ENCODE measurements around the gene ADPRH. TPM values are rescaled to one million over a fixed set of nuclear protein-coding genes. Genes with fewer than 3 reads are reported as not detected.

Gene ADPRH
- total RNA-seq, 2 donors from 2014 or later: 2.3 to 2.9 TPM

DNA sequence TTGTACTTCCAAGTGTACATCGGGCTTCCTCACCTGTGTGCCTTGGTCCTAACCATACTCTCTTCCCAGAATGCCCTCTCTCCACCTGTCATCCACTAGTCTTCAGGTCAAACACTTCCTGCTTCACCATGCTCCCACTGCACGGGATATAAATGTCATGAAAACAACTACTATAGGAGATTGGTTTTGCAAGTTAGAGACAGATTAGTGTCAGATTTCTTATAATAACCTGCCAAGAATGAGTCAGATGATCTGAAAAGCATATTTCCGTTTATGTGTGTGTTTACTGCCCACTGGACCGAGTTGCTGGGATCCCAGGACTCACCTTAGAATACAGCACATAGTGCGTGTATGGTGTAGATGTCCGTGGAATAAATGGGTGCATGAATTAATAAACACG lies 39.8 kb downstream of the ADPRH start:
- intact Hi-C loops (cut with DNase I, micrococcal nuclease): no loop called here
- DNase-seq (no peak), ATAC-seq (no peak)

DNA sequence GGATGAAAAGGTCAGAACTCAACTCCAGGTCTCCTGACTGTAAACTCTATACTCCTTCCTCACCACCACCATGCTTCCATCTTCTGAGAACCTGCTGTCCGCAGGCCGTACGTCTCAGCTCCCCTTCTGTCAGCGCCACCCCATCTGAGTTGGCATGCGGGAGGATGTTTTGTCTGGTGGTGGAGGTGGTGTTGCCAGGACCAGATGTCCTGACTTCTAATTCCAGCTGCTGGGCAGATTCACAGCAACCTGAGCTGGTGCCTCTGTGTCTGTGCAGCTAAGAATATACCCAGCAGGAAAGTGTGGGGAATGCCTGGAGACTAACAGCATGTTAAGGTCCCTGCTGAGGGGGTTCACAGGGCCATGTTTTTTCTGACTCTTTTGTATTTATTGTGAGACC lies 41.6 kb downstream of the ADPRH start:
- no peak for DNase-seq
- ATAC-seq: no peak
- intact Hi-C loops (cut with DNase I, micrococcal nuclease): no loop called here

DNA sequence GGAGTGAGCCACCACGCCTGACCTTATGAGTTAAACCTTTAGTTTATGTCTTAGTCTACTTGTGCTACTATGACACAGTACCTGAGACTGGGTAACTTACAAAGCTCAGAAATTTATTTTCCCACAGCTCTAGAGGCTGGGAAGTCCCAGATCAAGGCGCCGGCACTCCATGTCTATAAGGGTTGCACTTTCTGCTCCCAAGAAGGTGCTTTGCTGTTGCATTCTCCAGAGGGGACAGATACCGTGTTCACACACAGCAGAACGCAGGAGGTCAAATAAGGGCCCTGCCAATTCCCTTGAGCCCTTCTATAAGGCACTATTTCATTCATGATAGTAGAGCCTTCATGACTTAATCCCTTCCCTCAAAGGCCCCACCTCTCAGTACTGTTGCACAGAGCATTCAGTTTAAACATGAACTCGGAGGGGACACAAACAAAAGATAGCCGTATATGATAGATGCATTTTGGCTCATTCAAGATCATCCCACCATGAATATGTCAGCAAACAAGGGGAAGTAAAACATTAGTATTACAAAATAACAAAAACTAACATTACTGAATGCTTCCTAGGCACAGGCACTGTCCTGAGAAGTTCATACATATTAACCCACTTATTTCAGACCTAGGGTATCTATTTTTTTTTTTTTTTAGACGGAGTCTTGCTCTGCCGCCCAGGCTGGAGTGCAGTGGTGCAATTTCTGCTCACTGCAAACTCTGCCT lies 44.9 kb downstream of the ADPRH start:
- DNase-seq: no peak
- intact Hi-C loops (cut with DNase I, micrococcal nuclease): no loop called here
- no peak for ATAC-seq

DNA sequence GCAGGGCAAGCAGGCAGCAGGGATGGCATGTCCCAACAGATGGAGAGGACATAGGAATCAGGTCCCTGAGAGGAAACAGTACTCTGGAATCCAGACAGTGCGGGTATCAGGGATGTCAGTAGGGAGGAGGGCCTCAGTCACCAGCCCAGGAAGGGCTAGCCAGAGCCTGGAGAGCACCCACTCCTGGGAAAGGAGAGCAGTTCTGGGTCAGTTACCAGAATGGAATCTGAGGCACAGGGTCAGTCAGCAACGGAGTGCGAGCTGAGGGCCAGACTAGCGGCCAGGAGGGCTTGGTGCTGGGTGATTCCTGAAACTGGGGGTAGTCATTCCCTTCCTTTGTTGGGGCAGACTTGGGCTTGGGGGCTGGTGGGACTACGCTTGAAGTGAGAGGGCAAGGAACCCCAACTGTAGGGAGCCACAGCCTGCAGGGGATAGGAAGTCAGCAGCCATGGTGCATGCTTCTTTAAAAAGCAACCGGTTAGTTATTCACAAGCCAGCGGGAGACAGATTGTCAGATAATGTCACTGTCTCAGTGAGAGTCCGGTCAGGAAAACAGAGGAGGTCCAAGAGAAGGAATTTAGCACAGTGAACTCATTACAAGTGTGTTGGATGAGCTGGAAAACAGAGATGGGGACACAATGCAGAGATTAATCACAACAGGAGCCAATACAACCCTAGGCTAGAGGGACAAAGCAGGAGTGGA lies 46.3 kb downstream of the ADPRH start:
- DNase-seq (no peak), ATAC-seq (no peak)
- intact Hi-C loops (cut with DNase I, micrococcal nuclease): no loop called here

DNA sequence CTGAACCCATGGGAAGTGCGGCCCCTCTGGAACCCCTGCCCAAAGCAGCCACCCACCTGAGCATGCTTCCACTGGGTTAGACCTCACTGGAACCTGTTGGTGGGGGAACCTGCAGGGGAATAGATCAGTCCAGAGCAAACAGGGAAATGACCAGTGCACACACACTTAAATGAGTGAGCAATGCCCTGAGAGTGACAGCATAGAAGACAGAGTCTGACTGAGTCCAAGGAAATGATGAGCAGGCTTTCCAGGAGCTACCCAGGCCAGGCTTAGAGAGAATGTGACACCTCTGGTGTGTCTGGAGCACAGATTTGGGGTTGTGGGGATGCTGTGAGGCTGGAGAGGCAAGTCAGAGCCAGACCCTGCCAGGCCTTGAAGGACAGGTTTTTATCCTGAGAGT lies 46.9 kb downstream of the ADPRH start:
- no peak for ATAC-seq
- intact Hi-C loops (cut with DNase I, micrococcal nuclease): no loop called here

DNA sequence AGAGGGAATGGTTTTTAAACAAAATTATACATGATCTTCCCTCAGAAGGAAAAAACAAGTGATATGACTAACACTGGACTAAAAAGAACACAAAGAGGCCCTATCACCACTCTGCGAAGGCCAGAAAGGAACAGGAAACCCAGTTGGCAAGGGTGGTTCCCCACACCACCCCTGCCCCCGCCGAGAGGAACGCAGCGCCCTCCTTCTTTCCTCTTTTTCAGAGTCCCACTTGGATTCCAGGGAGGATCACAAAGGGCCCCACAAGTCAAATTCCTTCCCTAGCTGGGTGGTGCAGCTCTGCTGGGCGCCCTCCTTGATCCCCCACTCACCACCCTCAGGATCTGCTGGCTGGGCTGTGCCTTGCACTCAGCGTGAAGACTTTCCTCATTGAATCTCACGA lies 48.2 kb downstream of the ADPRH start:
- intact Hi-C loops (cut with DNase I, micrococcal nuclease): no loop called here
- ATAC-seq (no peak), DNase-seq (peak in 1 of 2 donors; percentile 27)

More for the DNA sequence above, 46.9 kb downstream of the ADPRH start:
- DNase-seq: no peak

DNA sequence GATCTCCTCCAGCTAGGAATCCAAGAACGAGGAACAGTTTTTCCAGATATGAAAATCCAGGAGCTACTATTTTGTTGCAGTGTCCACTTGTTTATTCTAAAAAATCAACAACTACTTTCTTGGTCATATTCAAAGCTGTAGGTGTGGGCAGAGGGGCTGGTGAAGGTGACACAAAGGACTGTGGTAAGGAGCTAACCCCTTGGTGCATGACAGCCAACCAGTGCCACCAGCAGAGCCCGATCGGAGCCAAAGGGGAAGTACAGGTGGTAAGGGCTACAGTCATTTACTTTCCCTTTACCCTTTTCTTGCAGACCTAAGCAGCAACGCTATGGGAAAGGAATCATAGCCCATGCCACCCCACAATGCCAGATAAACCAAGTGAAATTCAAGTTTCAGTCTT lies 49.1 kb downstream of the ADPRH start:
- DNase-seq (no peak), ATAC-seq (no peak)

DNA sequence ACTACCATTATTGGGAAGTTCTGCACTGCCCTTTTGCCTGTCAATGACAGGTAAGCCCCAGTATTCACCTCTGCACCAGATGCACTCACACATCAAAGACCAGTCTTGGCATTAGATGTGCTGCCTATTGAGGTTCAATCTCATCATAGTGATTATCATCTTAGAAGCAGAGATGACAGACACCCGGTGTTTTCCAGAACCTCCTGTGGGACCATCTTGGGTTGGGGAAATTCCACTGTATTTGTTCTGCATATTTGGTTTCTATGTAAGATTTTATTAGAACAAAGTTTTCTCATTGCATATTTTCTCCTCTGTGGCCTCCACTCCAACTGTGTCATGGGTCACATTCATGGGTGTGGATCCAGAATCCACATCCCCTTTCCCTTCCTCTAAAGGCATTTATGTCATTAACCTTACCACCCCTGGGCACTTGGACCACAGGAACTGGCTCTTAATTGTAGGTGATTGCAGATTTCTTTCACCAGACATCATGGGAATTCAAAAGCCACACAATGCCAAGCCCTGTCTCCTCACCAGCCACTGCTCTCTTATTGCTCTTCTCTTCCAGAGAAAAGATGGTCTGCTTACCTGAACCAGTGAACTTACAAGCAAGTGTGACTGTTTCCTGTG lies 49.6 kb downstream of the ADPRH start:
- DNase-seq (no peak), ATAC-seq (no peak)

More for the DNA sequence above, 49.1 kb downstream of the ADPRH start:
- intact Hi-C loops (cut with DNase I, micrococcal nuclease): no loop called here

DNA sequence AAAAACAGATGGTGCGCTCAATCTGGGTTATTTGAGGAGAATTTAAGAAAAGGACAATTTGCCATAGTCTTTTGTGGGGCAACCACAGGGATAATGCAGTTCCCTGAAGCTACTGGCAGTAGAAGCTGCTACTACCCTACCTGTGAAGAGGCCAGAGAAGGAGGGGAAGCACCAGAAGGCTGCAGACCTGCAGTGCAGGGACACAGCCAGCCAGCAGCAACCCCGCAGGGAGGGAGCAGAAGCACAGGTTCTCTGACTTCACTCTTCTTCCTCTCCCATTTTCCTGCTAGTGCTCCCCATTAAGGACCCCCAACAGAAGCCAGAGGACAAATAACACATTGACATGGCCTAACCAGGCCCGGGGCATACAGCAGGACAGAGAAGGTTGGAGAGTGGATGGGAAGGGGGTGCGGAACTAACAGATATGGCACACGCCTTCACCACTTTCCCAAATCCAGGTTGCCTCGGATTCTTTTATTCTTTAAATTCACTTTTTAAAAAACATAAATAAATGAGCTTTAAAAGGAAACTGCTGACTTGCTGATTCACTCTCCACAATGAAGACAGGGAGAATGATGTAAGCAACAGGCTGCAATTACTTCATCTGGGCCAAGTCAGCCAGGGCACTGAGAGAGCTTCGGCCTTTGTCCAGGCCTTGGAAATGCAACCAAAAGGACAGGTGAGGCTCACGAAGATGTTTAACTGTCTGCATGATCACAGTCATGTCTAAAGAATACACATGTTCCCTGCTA lies 51.0 kb downstream of the ADPRH start:
- DNase-seq: no peak
- ATAC-seq: no peak
- intact Hi-C loops (cut with DNase I, micrococcal nuclease): no loop called here

More for the DNA sequence above, 49.6 kb downstream of the ADPRH start:
- intact Hi-C loops (cut with DNase I, micrococcal nuclease): no loop called here

DNA sequence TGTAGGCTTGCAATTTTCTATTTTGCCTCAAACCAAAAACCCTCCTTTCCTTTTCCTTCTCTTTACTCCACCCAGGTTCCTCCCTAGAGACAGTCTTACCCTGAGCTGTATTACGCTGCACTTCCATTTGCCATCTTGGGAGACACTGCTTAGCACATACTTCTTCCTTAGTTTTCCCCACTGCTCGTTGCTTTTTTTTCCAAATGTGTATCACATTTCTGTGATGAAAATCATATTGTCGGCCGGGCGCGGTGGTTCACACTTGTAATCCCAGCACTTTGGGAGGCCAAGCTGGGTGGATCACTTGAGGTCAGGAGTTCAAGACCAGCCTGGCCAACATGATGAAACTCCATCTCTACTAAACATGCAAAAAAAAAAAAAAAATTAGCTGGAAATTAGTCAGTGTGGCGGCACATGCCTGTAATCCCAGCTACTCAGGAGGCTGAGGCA lies 51.6 kb downstream of the ADPRH start:
- DNase-seq (no peak), ATAC-seq (no peak)
- intact Hi-C loops (cut with DNase I, micrococcal nuclease): no loop called here

DNA sequence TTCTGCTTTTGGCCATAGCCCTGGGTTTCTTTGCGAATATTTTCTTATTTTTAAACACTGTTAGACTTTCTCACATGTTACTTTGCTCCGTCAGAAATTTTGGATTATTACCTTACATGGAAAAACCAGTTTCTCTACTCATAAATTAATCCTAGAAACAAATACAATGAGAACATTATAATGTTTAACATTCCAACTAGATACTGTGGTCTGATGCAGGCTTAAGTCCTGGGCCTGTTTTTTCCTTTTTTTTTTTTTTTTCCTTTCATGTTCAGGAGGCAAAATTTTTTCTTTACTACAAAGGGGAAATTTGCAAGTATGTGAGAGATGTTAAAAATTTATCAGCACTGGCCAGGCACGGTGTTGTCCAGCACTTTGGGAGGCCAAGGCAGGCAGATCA lies 52.2 kb downstream of the ADPRH start:
- no peak for ATAC-seq
- intact Hi-C loops (cut with DNase I, micrococcal nuclease): no loop called here
- no peak for DNase-seq

DNA sequence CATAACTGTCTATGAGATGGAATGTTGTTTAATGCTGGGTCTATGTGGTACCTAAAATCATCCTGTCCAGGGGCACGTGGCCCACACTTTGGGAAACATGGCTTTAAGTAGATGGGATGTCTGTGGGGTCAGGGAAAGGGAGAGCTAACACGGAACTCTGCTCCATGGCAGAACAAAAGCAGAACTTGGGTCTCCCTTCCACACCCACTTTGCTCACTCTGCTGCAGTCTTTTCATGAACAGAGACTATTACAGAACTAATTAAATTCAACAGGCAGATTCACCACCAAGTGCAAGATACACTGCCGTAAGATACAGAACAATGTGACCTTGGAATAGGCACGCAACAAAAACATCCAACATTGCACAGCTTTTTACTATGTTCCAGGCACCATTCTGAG lies 52.9 kb downstream of the ADPRH start:
- no peak for DNase-seq
- no peak for ATAC-seq
- intact Hi-C loops (cut with DNase I, micrococcal nuclease): no loop called here

DNA sequence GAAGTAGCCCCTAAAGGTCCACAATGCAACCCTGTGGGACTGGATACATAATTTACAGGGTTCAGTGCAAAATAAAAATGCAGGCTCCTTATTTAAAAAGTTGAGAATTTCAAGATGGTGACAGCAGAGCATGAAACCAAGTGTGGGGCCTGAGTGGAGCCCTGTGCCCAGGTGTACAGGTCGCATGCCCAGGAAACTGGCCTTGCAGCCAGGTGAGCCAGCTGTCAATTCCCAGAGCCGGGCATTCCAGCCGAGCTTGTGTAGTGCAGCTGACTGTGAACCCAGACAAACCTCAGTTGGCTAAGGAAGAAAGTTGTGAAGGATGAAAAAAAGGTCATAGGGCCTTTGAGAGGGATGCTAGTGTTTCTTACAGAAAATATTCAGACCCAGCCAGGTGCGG lies 53.5 kb downstream of the ADPRH start:
- no peak for DNase-seq
- intact Hi-C loops (cut with DNase I, micrococcal nuclease): no loop called here
- no peak for ATAC-seq

DNA sequence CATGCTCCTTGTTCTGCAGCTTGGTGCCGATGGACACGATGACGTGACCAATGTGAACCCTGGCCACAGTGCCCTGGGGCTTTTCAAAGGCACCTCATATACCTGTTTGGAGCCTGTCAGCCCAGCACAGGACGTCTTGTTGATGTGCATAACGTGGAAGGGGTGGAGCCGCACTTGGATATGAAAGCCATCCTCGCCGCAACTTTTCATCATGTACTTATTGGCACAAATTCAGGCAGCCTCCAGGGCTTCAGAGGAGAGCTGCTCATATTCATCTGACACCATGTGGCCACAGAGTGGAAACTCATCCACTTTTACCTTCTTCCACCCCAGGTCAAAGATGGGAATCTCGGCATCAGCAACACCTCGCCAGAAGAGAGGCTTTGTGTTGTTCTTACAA lies 56.4 kb downstream of the ADPRH start:
- intact Hi-C loops (cut with DNase I, micrococcal nuclease): no loop called here
- ATAC-seq (no peak), DNase-seq (no peak)

DNA sequence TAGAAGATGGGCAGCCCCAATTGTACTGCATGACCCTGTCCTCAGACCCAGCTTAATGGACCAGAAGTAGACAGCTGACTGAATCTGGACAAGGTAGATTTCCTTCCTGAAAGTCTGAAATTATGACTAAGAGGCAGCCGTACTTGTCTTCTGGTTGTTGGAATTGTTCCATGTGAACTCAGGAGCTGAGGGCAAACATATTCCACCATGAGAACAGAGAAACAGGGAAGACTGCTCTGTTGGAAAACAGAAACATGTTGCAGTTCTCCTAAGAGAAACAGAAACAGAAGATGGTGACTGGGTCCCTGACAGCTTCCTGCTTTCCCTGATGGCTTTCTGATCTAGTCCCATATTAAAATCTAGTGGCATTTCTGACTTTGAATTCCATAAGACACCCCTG lies 57.0 kb downstream of the ADPRH start:
- intact Hi-C loops (cut with DNase I, micrococcal nuclease): no loop called here
- DNase-seq (no peak), ATAC-seq (no peak)

DNA sequence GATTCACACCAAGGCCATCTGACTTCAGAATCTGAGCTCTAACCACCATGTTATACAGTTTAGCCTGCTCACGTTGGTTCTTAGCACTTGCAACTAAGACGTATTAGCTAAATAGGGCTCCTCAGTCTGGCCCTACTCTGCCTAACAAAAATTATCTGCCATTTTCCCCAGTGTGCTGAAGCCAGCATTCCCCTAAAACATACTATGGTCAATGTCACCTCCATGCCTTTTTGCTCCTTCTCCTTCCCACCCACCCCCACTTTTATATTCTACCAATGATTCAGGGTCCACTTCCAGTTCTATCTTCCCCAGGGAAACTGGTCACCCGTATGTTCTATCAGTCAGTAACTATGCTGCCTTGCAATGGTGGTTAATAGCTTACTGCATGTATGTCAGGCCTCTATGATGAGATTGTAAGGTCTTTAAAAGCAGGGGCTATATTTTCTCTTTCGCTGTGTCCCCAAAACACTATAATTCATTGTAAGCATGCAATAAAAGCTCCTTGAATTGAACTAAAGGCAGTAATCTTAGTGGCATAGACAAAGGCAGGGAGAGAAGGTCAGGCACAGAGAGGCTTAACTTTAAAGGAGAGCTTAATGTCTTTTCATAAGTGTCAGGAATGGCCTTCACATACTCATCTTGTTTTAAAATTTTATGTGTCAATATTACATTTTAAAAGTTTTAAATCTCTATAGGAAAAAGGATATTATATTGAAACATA lies 57.8 kb downstream of the ADPRH start:
- intact Hi-C loops (cut with DNase I, micrococcal nuclease): no loop called here
- ATAC-seq (no peak), DNase-seq (no peak)

DNA sequence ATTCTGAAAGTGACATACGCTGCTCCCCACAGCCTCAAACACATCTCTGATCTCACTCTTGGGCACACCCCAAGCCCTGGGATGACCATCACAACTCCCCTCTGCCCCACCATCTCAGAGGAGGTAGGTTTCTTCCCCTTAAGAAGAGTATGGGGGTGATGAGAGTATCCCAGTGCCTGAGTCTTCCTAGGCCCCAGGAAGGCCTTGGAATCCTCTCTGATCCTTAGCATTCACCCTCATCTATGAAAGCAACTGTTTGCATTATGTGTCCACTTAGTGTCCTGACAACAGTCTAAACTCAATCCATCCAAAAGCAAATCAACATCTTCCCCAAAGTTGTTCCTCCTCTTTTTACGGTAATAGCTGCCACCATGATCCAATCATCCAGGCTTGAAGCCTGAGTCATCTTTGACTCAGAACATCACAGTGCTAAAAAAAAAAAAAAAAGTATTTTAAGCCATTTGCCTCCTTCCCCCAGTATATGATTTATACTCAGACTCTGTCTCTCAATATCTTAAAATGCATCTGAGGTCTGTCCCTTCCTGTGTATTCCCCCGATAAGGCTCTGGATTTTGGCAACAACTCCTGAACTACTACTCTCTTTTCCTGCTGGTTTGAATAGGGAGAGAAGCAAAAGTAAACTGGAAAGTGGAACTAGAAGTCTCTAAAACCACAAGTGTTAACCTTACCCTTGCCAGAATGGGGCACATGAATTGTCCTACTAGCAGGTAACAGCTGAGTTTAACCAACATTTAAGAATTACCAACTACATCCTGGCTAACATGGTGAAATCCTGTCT lies 58.6 kb downstream of the ADPRH start:
- DNase-seq (no peak), ATAC-seq (peak; percentile 13)

More for the DNA sequence above, 58.6 kb downstream of the ADPRH start:
- intact Hi-C loops (cut with DNase I, micrococcal nuclease): no loop called here
